Measurements from ENCODE around the gene GLRX5. TPM values are rescaled to one million over a fixed set of nuclear protein-coding genes. Genes with fewer than 3 reads are reported as not detected.

Gene GLRX5
- total and polyA plus RNA-seq, 2 experiments from 2014 or later = 91.4 to 130 TPM

- Mint-ChIP-seq H3K27me3 (ENCODE audit: insufficient read depth, low read depth, poor library complexity) (peaks cover 15% of the 10 kb centered on the region), H3K9me3 (no peaks in the 10 kb centered on the region), H3K4me1 (peaks cover 16% of the 10 kb centered on the region), H3K27ac (no peak overlapping the region), H3K36me3 (ENCODE audit: low read depth) (no peaks in the 10 kb centered on the region), H3K4me3 (no peak overlapping the region)
- no peak for DNase-seq (ENCODE audit: low spot score)
- H3K4me3 ChIP-seq = no peak overlapping the region
- peaks cover 5% of the 10 kb centered on the region for H3K4me1 ChIP-seq (ENCODE audit: insufficient read depth)
- H3K36me3 ChIP-seq (ENCODE audit: insufficient read depth) = no peaks in the 10 kb centered on the region
- H2AFZ ChIP-seq = no peak overlapping the region
- no peak for ATAC-seq
- no peak overlapping the region for H3K4me2 ChIP-seq
- H3K27ac ChIP-seq (ENCODE audit: low read depth) = no peak overlapping the region
- no peaks in the 10 kb centered on the region for H3F3A ChIP-seq (replicated peaks; ENCODE audit: low read depth)
- peaks cover 28% of the 10 kb centered on the region for H3K27me3 ChIP-seq (ENCODE audit: insufficient read depth)
- no peak for TF ChIP-seq EZH2 (IDR thresholded peaks at IDR 0.05; ENCODE audit: low read depth, unreplicated experiment)
- TF ChIP-seq CTCF (conservative IDR thresholded peaks at IDR 0.05; ENCODE audit: low read depth in 2 of 2) = no peak
- no peak for TF ChIP-seq CREB1 (CRISPR knock-in tag; IDR thresholded peaks at IDR 0.05; ENCODE audit: low read depth)
- no peak for TF ChIP-seq ETS1 (IDR thresholded peaks at IDR 0.05)
- no peak for TF ChIP-seq STAT1 (IDR thresholded peaks at IDR 0.05; ENCODE audit: unreplicated experiment)
- TF ChIP-seq ZNF114 (CRISPR knock-in tag; IDR thresholded peaks at IDR 0.05) = no peak
- no peak for TF ChIP-seq NANOG (IDR thresholded peaks at IDR 0.05; ENCODE audit: borderline replicate concordance)
- no peak for TF ChIP-seq JUNB (IDR thresholded peaks at IDR 0.05; ENCODE audit: unreplicated experiment)
- TF ChIP-seq ZNF462 (CRISPR knock-in tag; IDR thresholded peaks at IDR 0.05) = no peak
- H3K79me2 ChIP-seq (replicated peaks; ENCODE audit: insufficient read depth) = no peaks in the 10 kb centered on the region
- H4K20me1 ChIP-seq (replicated peaks; ENCODE audit: insufficient read depth) = peaks cover 4% of the 10 kb centered on the region; the same call in 1 of the 2 replicates
- H3K9me2 ChIP-seq (ENCODE audit: insufficient read depth) = no peaks in the 10 kb centered on the region
These were observed 23.0 kb downstream of the GLRX5 start for GRCh38 chr14:95557832-95558231.
